GM18867 (cell line): ENCODE data around the gene GLIS1.

Source experiments
- ATAC-seq: cut with Tn5 transposase; IDR thresholded peaks from one replicate; pipeline ENCODE4 v1.9.1; 2021; ENCODE audit warnings: mild to moderate bottlenecking, moderate library complexity; ENCODE audit not compliant: unreplicated experiment

Gene GLIS1

GRCh38 chr1:53583868-53584776 is 154.8 kb downstream of the GLIS1 start:
- no peak for ATAC-seq

GRCh38 chr1:53583021-53583867 is 155.7 kb downstream of the GLIS1 start:
- ATAC-seq: no peak

GRCh38 chr1:53582211-53583020 is 156.5 kb downstream of the GLIS1 start:
- peak; percentile 41 for ATAC-seq

GRCh38 chr1:53581476-53581875 is 157.5 kb downstream of the GLIS1 start:
- ATAC-seq: no peak

GRCh38 chr1:53580739-53581475 is 158.1 kb downstream of the GLIS1 start:
- no peak for ATAC-seq

- no peak for ATAC-seq
Observed at GRCh38 chr1:53580009-53580400, 159.0 kb downstream of the GLIS1 start.

GRCh38 chr1:53579221-53580008 is 159.5 kb downstream of the GLIS1 start:
- no peak for ATAC-seq

GRCh38 chr1:53578358-53578757 is 160.6 kb downstream of the GLIS1 start:
- no peak for ATAC-seq

GRCh38 chr1:53577761-53578100 is 161.2 kb downstream of the GLIS1 start:
- no peak for ATAC-seq

- ATAC-seq: no peak
Observed at GRCh38 chr1:53576866-53577760, 161.9 kb downstream of the GLIS1 start.

GRCh38 chr1:53576381-53576801 is 162.6 kb downstream of the GLIS1 start:
- ATAC-seq: no peak

- ATAC-seq: no peak
Observed at GRCh38 chr1:53575955-53576320, 163.0 kb downstream of the GLIS1 start.

GRCh38 chr1:53575141-53575954 is 163.6 kb downstream of the GLIS1 start:
- ATAC-seq: no peak

- no peak for ATAC-seq
Observed at GRCh38 chr1:53574621-53575020, 164.3 kb downstream of the GLIS1 start.

GRCh38 chr1:53573931-53574330 is 165.0 kb downstream of the GLIS1 start:
- ATAC-seq: no peak

GRCh38 chr1:53573522-53573921 is 165.4 kb downstream of the GLIS1 start:
- ATAC-seq: no peak

GRCh38 chr1:53572815-53573173 is 166.2 kb downstream of the GLIS1 start:
- ATAC-seq: no peak
